Nephron progenitor cell (in vitro differentiated cells): Measurements from ENCODE around the gene RNF121.
A peak's percentile ranks its signal among the peaks of the same experiment; 100 is the strongest.

Experiments
- DNase-seq: peaks from one replicate; pipeline ENCODE4 v3.0.0; 2021
- H3K27ac Mint-ChIP-seq: 2 replicates; pipeline ENCODE4 v1.8.0; 2021; ENCODE audit warnings: mild to moderate bottlenecking, moderate library complexity, mixed read lengths
- H3K27me3 Mint-ChIP-seq: 2 replicates; pipeline ENCODE4 v1.8.0; 2021; ENCODE audit warnings: mild to moderate bottlenecking, low read depth, mixed read lengths; ENCODE audit not compliant: poor library complexity
- H3K36me3 Mint-ChIP-seq: 2 replicates; pipeline ENCODE4 v1.8.0; 2021; ENCODE audit warnings: low read depth, mixed read lengths
- H3K4me1 Mint-ChIP-seq: 2 replicates; pipeline ENCODE4 v1.8.0; 2021; ENCODE audit warnings: mixed read lengths
- H3K4me3 Mint-ChIP-seq: 2 replicates; pipeline ENCODE4 v1.8.0; 2021; ENCODE audit warnings: mild to moderate bottlenecking, moderate library complexity, mixed read lengths
- H3K9me3 Mint-ChIP-seq: 2 replicates; pipeline ENCODE4 v1.8.0; 2021; ENCODE audit warnings: mild to moderate bottlenecking, moderate library complexity, mixed read lengths
- TF ChIP-seq, protein P1 (sequence below): fragments of 200-600 bp; sonication (generic); IDR thresholded peaks from 2 replicates; pipeline ENCODE4 v1.5.0; 2021; ENCODE audit warnings: antibody characterized with exemption

Gene RNF121

DNA sequence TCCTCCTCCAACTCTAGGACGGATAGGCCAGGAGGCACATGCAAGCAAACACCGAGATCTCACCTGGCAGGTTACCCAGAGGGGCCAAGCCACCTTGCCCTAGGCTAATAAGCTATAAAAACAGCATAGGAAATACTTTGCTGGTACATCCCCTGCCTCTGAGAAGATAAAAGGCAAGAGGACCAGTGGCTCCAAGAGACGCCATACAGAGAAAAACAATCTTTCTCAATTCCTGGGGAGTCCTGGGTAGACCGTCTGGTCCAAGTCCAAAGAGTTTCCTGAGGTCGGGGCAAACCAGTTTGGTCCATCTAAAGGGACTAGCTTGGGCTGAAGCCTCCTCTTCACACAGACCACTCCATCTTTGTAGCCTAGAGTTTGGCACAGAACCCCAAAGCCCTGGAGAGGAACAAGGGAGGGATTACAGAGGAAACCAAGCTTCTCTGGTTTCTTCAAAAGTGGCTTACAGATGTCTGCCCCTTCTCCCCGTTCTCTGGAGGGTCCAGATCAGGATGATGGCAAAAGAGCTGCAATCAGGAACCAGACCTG lies 111.1 kb downstream of the RNF121 start:
- Mint-ChIP-seq H3K36me3 (peaks cover 18% of the 10 kb centered on the region), H3K9me3 (no peaks in the 10 kb centered on the region), H3K27me3 (no peaks in the 10 kb centered on the region), H3K27ac (no peak overlapping the region), H3K4me1 (peaks cover 17% of the 10 kb centered on the region), H3K4me3 (no peak overlapping the region)
- TF ChIP-seq, protein P1, sequence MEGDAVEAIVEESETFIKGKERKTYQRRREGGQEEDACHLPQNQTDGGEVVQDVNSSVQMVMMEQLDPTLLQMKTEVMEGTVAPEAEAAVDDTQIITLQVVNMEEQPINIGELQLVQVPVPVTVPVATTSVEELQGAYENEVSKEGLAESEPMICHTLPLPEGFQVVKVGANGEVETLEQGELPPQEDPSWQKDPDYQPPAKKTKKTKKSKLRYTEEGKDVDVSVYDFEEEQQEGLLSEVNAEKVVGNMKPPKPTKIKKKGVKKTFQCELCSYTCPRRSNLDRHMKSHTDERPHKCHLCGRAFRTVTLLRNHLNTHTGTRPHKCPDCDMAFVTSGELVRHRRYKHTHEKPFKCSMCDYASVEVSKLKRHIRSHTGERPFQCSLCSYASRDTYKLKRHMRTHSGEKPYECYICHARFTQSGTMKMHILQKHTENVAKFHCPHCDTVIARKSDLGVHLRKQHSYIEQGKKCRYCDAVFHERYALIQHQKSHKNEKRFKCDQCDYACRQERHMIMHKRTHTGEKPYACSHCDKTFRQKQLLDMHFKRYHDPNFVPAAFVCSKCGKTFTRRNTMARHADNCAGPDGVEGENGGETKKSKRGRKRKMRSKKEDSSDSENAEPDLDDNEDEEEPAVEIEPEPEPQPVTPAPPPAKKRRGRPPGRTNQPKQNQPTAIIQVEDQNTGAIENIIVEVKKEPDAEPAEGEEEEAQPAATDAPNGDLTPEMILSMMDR = no peak
- no peak for DNase-seq

DNA sequence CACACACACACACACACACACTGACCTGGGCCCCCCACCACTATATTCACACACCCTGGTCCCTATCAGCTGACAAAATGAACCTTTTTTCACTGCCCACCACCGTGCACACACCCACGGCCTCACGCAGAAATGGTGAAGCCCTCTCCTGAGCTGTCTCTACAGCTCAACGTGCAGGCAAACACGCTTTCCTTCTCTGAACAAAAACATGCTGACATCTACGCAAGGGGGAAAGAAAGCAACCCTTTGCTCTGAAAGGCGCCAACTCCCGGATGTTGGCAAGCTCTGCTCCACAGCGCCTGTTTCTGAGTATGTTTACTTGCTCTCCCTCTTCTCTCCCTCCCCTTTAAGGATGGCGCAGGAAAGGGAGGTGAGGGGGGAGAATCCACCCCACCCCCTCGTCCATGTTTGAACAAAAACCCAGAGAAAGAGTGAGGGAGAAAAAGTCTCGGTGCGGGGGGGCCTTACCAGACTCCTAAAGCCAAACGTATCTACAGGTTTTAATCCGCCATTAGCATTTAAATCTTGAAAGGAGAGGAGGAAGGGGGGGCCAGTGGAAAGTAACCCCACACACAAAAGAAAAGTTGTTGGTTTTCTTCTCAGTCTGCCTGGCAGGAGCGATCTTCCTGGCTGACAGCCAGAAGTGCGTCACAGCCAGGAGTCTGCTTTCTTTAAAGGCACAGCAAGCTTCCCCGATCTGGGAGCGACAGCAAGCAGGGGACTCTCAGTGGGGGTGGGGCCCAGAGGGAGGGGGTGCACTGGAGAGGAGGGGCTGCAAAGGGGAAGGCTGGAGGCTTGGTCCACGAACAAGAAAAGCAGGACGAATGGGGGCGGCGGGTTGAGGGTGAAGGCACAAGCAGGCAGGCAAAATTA lies 111.9 kb downstream of the RNF121 start:
- Mint-ChIP-seq H3K36me3 (peaks cover 10% of the 10 kb centered on the region), H3K27me3 (no peaks in the 10 kb centered on the region)

DNA sequence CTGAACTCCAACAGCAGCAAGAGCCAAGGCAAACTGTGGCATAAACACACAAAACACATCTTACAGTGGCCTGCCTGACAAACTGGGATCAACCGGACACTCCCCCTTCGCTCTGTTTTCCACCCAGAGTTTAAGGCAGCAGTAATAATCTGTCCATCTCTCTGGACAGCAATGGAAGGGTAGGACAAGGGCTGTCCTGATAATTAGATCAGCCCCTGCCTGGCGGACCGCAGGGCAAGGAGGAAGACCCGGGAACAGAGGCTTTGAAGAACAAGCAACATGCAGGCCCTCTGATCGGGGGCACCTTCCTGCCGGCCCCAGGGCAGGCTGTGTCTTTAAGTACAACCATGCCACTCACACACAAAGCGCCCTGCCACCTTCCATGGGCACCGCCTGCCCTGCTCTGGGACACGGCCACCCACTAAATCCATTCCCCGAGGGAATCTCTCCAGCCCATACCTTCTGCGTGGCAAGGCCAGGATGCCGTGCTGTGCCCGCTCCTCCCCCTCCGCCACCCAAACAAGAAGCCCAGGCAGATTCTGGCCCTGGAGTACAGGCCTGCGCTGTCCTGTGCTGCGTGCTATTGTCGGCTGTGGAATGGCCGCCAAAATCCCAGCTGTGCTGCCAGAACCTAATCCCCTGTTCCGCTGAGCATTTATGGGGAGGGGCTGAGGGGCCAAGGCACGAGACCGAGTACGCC lies 112.7 kb downstream of the RNF121 start:
- H3K27ac Mint-ChIP-seq = no peak overlapping the region
- H3K4me3 Mint-ChIP-seq = no peak overlapping the region
- H3K9me3 Mint-ChIP-seq = no peaks in the 10 kb centered on the region
- TF ChIP-seq, protein P1 = no peak
- DNase-seq = peak; percentile 52
- H3K27me3 Mint-ChIP-seq = no peaks in the 10 kb centered on the region
- H3K36me3 Mint-ChIP-seq = peaks cover 9% of the 10 kb centered on the region
- H3K4me1 Mint-ChIP-seq = peaks cover 18% of the 10 kb centered on the region

More for the DNA sequence above, 111.9 kb downstream of the RNF121 start:
- TF ChIP-seq, protein P1 = no peak
- no peak overlapping the region for H3K4me3 Mint-ChIP-seq
- H3K9me3 Mint-ChIP-seq = no peaks in the 10 kb centered on the region
- H3K4me1 Mint-ChIP-seq = peaks cover 19% of the 10 kb centered on the region
- DNase-seq = peak; percentile 74
- H3K27ac Mint-ChIP-seq = no peak overlapping the region

DNA sequence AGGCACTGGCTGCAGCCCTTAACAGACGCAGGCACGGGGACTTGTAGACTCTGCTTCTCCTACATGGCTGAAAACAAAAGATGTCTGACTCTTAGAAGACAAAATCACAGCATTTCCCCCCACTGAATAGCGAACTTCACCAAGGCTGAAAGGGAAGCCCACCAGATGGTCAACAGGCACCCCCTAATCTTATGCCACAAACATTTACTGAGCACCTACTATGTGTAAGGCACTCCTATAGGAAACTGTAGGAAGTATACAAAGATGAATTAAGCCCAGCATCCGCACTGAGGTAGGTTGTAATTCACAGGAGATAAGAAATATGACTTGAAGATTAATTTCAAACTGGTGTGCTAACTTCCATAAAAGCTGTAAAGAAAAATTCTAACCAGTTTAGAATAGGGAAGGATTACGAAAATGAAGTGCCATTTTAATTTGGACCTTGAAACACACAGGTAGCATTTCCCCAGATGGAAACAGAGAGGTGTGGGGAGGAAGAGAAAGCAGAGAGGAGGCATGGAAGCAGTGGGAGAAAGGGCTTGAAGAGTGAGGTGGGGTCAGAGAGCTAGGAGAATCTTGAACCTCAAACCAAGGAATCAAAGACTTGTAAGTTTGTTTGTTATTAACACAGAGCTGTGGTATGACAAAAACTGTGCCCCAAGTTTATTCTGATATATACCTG lies 113.4 kb downstream of the RNF121 start:
- no peaks in the 10 kb centered on the region for H3K27me3 Mint-ChIP-seq
- no peak for DNase-seq
- H3K4me1 Mint-ChIP-seq = peaks cover 11% of the 10 kb centered on the region
- no peak overlapping the region for H3K4me3 Mint-ChIP-seq
- TF ChIP-seq, protein P1 = no peak
- H3K9me3 Mint-ChIP-seq = no peaks in the 10 kb centered on the region
- no peak overlapping the region for H3K27ac Mint-ChIP-seq
- peaks cover 5% of the 10 kb centered on the region for H3K36me3 Mint-ChIP-seq

DNA sequence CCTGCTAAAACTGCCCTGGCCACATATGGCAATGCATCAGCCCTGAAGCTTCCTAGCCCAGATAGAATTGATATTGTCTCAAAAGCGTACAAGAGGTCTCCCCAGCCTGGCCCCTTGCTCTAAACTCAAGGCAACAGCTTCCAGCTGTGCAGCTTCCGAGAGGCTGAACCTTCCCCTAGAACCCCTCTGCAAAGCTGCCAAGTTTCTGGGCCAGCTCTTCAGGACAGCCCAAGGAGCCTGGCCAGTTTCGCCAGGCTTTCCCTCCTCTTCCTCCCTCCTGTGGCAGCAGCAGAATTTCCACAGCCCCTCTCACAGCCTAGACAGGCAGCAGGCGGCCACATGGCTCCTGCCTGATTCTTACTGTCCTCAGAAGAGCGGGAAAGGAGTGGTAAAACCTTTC lies 117.0 kb downstream of the RNF121 start:
- peak overlapping the region; percentile 48 for H3K27ac Mint-ChIP-seq
- no peaks in the 10 kb centered on the region for H3K9me3 Mint-ChIP-seq
- H3K27me3 Mint-ChIP-seq = no peaks in the 10 kb centered on the region
- TF ChIP-seq, protein P1 = no peak
- peaks cover 12% of the 10 kb centered on the region for H3K36me3 Mint-ChIP-seq
- no peak overlapping the region for H3K4me3 Mint-ChIP-seq
- DNase-seq = no peak
- H3K4me1 Mint-ChIP-seq = peaks cover 33% of the 10 kb centered on the region
